H9 (cell line): ENCODE results near the gene RNF208. TPM values are rescaled to one million over a fixed set of nuclear protein-coding genes. Genes with fewer than 3 reads are reported as not detected.

ENCODE experiments used
- DNase-seq: peaks from one replicate; pipeline ENCODE4 v3.0.0-alpha.2; 2017
- H2AFZ ChIP-seq: one replicate; pipeline ENCODE4 v1.6.1; 2013; ENCODE audit warnings: mild to moderate bottlenecking, low read length, control low read depth, moderate library complexity
- H2AK5ac ChIP-seq: 2 replicates; pipeline ENCODE4 v1.6.1; 2013; ENCODE audit warnings: low read length, control low read depth, mixed read lengths; ENCODE audit not compliant: insufficient read length
- H2BK120ac ChIP-seq: one replicate; pipeline ENCODE4 v1.6.1; 2013; ENCODE audit warnings: low read depth, mild to moderate bottlenecking, low read length, control low read depth, inconsistent platforms; ENCODE audit not compliant: poor library complexity, severe bottlenecking
- H2BK12ac ChIP-seq: 2 replicates; pipeline ENCODE4 v1.6.1; 2013; ENCODE audit warnings: low read length, control low read depth, mixed read lengths, low read depth; ENCODE audit not compliant: insufficient read length
- H2BK15ac ChIP-seq: 2 replicates; pipeline ENCODE4 v1.6.1; 2013; ENCODE audit warnings: low read depth, low read length, control low read depth
- H2BK20ac ChIP-seq: one replicate; pipeline ENCODE4 v1.6.1; 2013; ENCODE audit warnings: low read depth, mild to moderate bottlenecking, low read length, control low read depth, inconsistent platforms; ENCODE audit not compliant: poor library complexity, severe bottlenecking
- H2BK5ac ChIP-seq: 2 replicates; pipeline ENCODE4 v1.6.1; 2013; ENCODE audit warnings: low read length, control low read depth, mixed read lengths; ENCODE audit not compliant: insufficient read length
- H3K14ac ChIP-seq: 2 replicates; pipeline ENCODE4 v1.6.1; 2013; ENCODE audit warnings: low read length, control low read depth; ENCODE audit not compliant: insufficient read depth
- H3K18ac ChIP-seq: 2 replicates; pipeline ENCODE4 v1.6.1; 2013; ENCODE audit warnings: low read depth, mild to moderate bottlenecking, mixed read lengths, low read length, control low read depth; ENCODE audit not compliant: insufficient read length
- H3K23ac ChIP-seq: 2 replicates; pipeline ENCODE4 v1.6.1; 2013; ENCODE audit warnings: low read length, control low read depth, mixed read lengths, low read depth; ENCODE audit not compliant: insufficient read length
- H3K23me2 ChIP-seq: 2 replicates; pipeline ENCODE4 v1.6.1; 2013; ENCODE audit warnings: low read depth, mild to moderate bottlenecking, mixed read lengths, low read length, control low read depth; ENCODE audit not compliant: insufficient read length, poor library complexity, severe bottlenecking
- H3K27ac ChIP-seq: 2 replicates; pipeline ENCODE4 v1.5.1; 2013; ENCODE audit warnings: low read length, control low read depth, mixed read lengths, low read depth; ENCODE audit not compliant: insufficient read length
- H3K27me3 ChIP-seq: 2 replicates; pipeline ENCODE4 v1.6.1; 2013; ENCODE audit warnings: low read length, control low read depth, inconsistent platforms; ENCODE audit not compliant: insufficient read depth
- H3K4ac ChIP-seq: 2 replicates; pipeline ENCODE4 v1.6.1; 2013; ENCODE audit warnings: low read depth, mild to moderate bottlenecking, control low read depth, inconsistent platforms, low read length, moderate library complexity
- H3K4me1 ChIP-seq: 2 replicates; pipeline ENCODE4 v1.6.1; 2013; ENCODE audit warnings: low read length, control low read depth, inconsistent platforms; ENCODE audit not compliant: insufficient read depth
- H3K4me2 ChIP-seq: 2 replicates; pipeline ENCODE4 v1.6.1; 2013; ENCODE audit warnings: low read length, control low read depth, mixed read lengths; ENCODE audit not compliant: insufficient read length, insufficient read depth
- H3K56ac ChIP-seq: 2 replicates; pipeline ENCODE4 v1.6.1; 2013; ENCODE audit warnings: low read depth, mild to moderate bottlenecking, mixed read lengths, low read length, control low read depth; ENCODE audit not compliant: insufficient read length
- H3K79me1 ChIP-seq: 2 replicates; pipeline ENCODE4 v1.6.1; 2013; ENCODE audit warnings: low read depth, mild to moderate bottlenecking, moderate library complexity, low read length, control low read depth, inconsistent platforms; ENCODE audit not compliant: insufficient read depth, poor library complexity, severe bottlenecking
- H3K79me2 ChIP-seq: 2 replicates; pipeline ENCODE4 v1.6.1; 2013; ENCODE audit warnings: low read length, control low read depth, inconsistent platforms; ENCODE audit not compliant: insufficient read depth
- H3K9ac ChIP-seq: 2 replicates; pipeline ENCODE4 v1.6.1; 2013; ENCODE audit warnings: low read length, control low read depth, mixed read lengths; ENCODE audit not compliant: insufficient read length; ENCODE audit errors: extremely low read depth
- H3K9me3 ChIP-seq: one replicate; pipeline ENCODE4 v1.6.1; 2013; ENCODE audit warnings: low read depth, low read length, inconsistent platforms; ENCODE audit not compliant: control insufficient read depth
- H3T11ph ChIP-seq: one replicate; pipeline ENCODE4 v1.6.1; 2013; ENCODE audit warnings: mild to moderate bottlenecking, low read length, control low read depth, inconsistent platforms
- H4K20me1 ChIP-seq: one replicate; pipeline ENCODE4 v1.6.1; 2013; ENCODE audit not compliant: control insufficient read depth, insufficient read length, insufficient read depth
- H4K5ac ChIP-seq: 2 replicates; pipeline ENCODE4 v1.6.1; 2013; ENCODE audit warnings: low read depth, mild to moderate bottlenecking, mixed read lengths, low read length, control low read depth; ENCODE audit not compliant: insufficient read length
- H4K8ac ChIP-seq: replicated peaks from 2 replicates; pipeline ENCODE4 v1.6.1; 2013; ENCODE audit warnings: low read length, control low read depth, mixed read lengths, low read depth; ENCODE audit not compliant: insufficient read length
- H4K91ac ChIP-seq: 2 replicates; pipeline ENCODE4 v1.6.1; 2013; ENCODE audit warnings: low read depth, mild to moderate bottlenecking, moderate library complexity, mixed read lengths, low read length, control low read depth; ENCODE audit not compliant: insufficient read length
- H3K27ac Mint-ChIP-seq, 3 experiments: 2 replicates in 2 of 3; 3 replicates in 1 of 3; pipeline ENCODE4 v1.8.0; 2020 to 2021; ENCODE audit warnings: mixed read lengths in 3 of 3, mild to moderate bottlenecking in 1 of 3, moderate library complexity in 1 of 3
- H3K27me3 Mint-ChIP-seq: 2 replicates; pipeline ENCODE4 v1.8.0; 2021; ENCODE audit warnings: low read depth, mild to moderate bottlenecking, moderate library complexity, mixed read lengths
- H3K36me3 Mint-ChIP-seq, 3 experiments: 2 replicates in 2 of 3; 3 replicates in 1 of 3; pipeline ENCODE4 v1.8.0; 2020 to 2021; ENCODE audit warnings: low read depth in 3 of 3, mixed read lengths in 3 of 3; ENCODE audit not compliant: insufficient read depth in 1 of 3
- H3K4me1 Mint-ChIP-seq, 2 experiments: 2 replicates each; pipeline ENCODE4 v1.8.0; 2020; ENCODE audit warnings: mixed read lengths in 2 of 2
- H3K4me3 Mint-ChIP-seq, 2 experiments: 2 replicates in 1 of 2; 3 replicates in 1 of 2; pipeline ENCODE4 v1.8.0; 2020 to 2021; ENCODE audit warnings: mild to moderate bottlenecking in 2 of 2, mixed read lengths in 2 of 2, moderate library complexity in 1 of 2
- H3K9me3 Mint-ChIP-seq, 2 experiments: 2 replicates in 1 of 2; 3 replicates in 1 of 2; pipeline ENCODE4 v1.8.0; 2020; ENCODE audit warnings: mild to moderate bottlenecking in 2 of 2, mixed read lengths in 2 of 2, moderate library complexity in 1 of 2
- WGBS: extraction: QIAGEN DNeasy Blood & Tissue Kit; methylation state at CpG from one replicate; pipeline ENCODE4 v1.1.7; 2013; ENCODE audit warnings: missing lambda C conversion rate, low lambda C conversion rate, mixed read lengths; ENCODE audit not compliant: insufficient read length; ENCODE audit errors: extremely low coverage; 5-methylcytosine and 5-hydroxymethylcytosine counted together
- total RNA-seq: library from RNA; stranded (reverse); gene quantifications from 2 replicates; pipeline ENCODE4 v1.2.1, GENCODE V29; 2021
- TF ChIP-seq, protein P1 (sequence below): fragments of 200-600 bp; sonication (generic); conservative IDR thresholded peaks from 3 replicates; pipeline ENCODE4 v1.8.0; 2021; ENCODE audit warnings: antibody characterized with exemption, mild to moderate bottlenecking

RNF208 gene
- total RNA-seq, 1 experiment from 2014 or later, result 7.7 TPM

DNA sequence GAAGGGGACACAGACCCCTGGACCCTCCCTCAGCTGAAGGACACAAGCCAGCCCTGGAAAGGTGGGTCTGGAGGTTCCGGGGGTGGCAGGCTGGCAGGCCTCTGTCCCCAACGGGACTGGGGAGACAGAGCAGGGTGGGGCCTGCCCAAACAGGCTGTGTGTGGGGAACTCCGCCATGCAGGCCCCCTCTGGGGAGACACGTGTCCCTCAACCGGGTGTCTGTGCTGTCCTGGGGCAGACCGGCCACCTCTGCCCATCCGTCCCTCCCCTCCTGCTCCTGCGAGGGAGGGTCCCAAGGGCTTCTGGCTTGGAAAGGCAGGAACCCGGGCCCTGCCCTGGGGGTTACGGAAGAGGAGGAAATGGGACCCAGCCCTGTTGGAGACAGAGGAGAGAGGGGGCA, 10.1 kb upstream of the RNF208 start:
- H3K4me3 Mint-ChIP-seq, result no peak overlapping the region
- no peaks in the 10 kb centered on the region for H3K27me3 ChIP-seq

More for the DNA sequence above, 10.1 kb upstream of the RNF208 start:
- Histone ChIP-seq H3K27ac (no peak overlapping the region), H3K4ac (no peak overlapping the region), H3K4me1 (peaks cover 2% of the 10 kb centered on the region; the same call in 1 of the 2 replicates), H4K91ac (no peak overlapping the region), H4K5ac (no peak overlapping the region), H2AFZ (no peak overlapping the region), H3K9me3 (no peaks in the 10 kb centered on the region), H2BK12ac (no peak overlapping the region), H3K14ac (no peak overlapping the region), H2AK5ac (no peak overlapping the region), H3K9ac (no peak overlapping the region), H3K56ac (no peak overlapping the region), H3K4me2 (no peak overlapping the region), H3K23me2 (no peaks in the 10 kb centered on the region), H2BK5ac (no peak overlapping the region), H3T11ph (no peak overlapping the region), H4K8ac (no peak overlapping the region), H2BK15ac (no peak overlapping the region), H3K18ac (no peak overlapping the region), H3K79me2 (no peaks in the 10 kb centered on the region), H3K79me1 (no peaks in the 10 kb centered on the region), H2BK120ac (no peak overlapping the region), H3K23ac (no peak overlapping the region), H2BK20ac (no peak overlapping the region), H4K20me1 (no peaks in the 10 kb centered on the region)
- no CpG with 5 or more reads among the region's 10 CpGs for WGBS
- no peaks in the 10 kb centered on the region for H3K9me3 Mint-ChIP-seq
- TF ChIP-seq, protein P1, sequence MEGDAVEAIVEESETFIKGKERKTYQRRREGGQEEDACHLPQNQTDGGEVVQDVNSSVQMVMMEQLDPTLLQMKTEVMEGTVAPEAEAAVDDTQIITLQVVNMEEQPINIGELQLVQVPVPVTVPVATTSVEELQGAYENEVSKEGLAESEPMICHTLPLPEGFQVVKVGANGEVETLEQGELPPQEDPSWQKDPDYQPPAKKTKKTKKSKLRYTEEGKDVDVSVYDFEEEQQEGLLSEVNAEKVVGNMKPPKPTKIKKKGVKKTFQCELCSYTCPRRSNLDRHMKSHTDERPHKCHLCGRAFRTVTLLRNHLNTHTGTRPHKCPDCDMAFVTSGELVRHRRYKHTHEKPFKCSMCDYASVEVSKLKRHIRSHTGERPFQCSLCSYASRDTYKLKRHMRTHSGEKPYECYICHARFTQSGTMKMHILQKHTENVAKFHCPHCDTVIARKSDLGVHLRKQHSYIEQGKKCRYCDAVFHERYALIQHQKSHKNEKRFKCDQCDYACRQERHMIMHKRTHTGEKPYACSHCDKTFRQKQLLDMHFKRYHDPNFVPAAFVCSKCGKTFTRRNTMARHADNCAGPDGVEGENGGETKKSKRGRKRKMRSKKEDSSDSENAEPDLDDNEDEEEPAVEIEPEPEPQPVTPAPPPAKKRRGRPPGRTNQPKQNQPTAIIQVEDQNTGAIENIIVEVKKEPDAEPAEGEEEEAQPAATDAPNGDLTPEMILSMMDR, result no peak
- H3K27ac Mint-ChIP-seq, result no peak overlapping the region
- no peaks in the 10 kb centered on the region for H3K36me3 Mint-ChIP-seq
- H3K27me3 Mint-ChIP-seq, result peaks cover 7% of the 10 kb centered on the region
- H3K4me1 Mint-ChIP-seq, result peaks cover 7 to 11% of the 10 kb centered on the region in 2 experiments
- no peak for DNase-seq
